ENCODE data around the gene SAPCD2. TPM values are rescaled to one million over a fixed set of nuclear protein-coding genes. Genes with fewer than 3 reads are reported as not detected.

SAPCD2 gene
- total RNA-seq, 1 donor from 2014 or later: 13.5 TPM

GRCh38 chr9:137053944-137054931, 16.1 kb downstream of the SAPCD2 start, which contains the start of gene ENTPD2:
TSS of gene ENTPD2 (minus strand) at chr9:137054061. CDS start at chr9:137053997, 64 bp downstream.
- Mint-ChIP-seq H3K27ac (ENCODE audit: unreplicated experiment) (no peak within 1 kb of the TSS), H3K36me3 (ENCODE audit: unreplicated experiment) (no peaks in the 10 kb centered on the region), H3K4me1 (ENCODE audit: low read depth, unreplicated experiment) (peaks cover 2% of the 10 kb centered on the region), H3K4me3 (ENCODE audit: unreplicated experiment) (no peak within 1 kb of the TSS), H3K9me3 (ENCODE audit: unreplicated experiment) (peaks cover 4% of the 10 kb centered on the region), H3K27me3 (ENCODE audit: unreplicated experiment) (peaks cover 13% of the 10 kb centered on the region)
- no peak for TF ChIP-seq CTCF (IDR thresholded peaks at IDR 0.05; ENCODE audit: partially characterized antibody, unreplicated experiment)
- DNase-seq: no peak

GRCh38 chr9:137052998-137053943, 17.1 kb downstream of the SAPCD2 start:
- Mint-ChIP-seq H3K27me3 (ENCODE audit: unreplicated experiment) (peaks cover 15% of the 10 kb centered on the region), H3K4me1 (ENCODE audit: low read depth, unreplicated experiment) (peaks cover 2% of the 10 kb centered on the region), H3K27ac (ENCODE audit: unreplicated experiment) (no peak overlapping the region), H3K9me3 (ENCODE audit: unreplicated experiment) (peaks cover 4% of the 10 kb centered on the region), H3K36me3 (ENCODE audit: unreplicated experiment) (no peaks in the 10 kb centered on the region), H3K4me3 (ENCODE audit: unreplicated experiment) (no peak overlapping the region)
- no peak for TF ChIP-seq CTCF (IDR thresholded peaks at IDR 0.05; ENCODE audit: partially characterized antibody, unreplicated experiment)
- no peak for DNase-seq

GRCh38 chr9:137052293-137052692, 18.1 kb downstream of the SAPCD2 start:
- H3K27me3 Mint-ChIP-seq (ENCODE audit: unreplicated experiment): peaks cover 9% of the 10 kb centered on the region
- H3K9me3 Mint-ChIP-seq (ENCODE audit: unreplicated experiment): no peaks in the 10 kb centered on the region
- no peak for DNase-seq
- H3K4me1 Mint-ChIP-seq (ENCODE audit: low read depth, unreplicated experiment): peaks cover 2% of the 10 kb centered on the region
- TF ChIP-seq CTCF (IDR thresholded peaks at IDR 0.05; ENCODE audit: partially characterized antibody, unreplicated experiment): no peak
- no peak overlapping the region for H3K27ac Mint-ChIP-seq (ENCODE audit: unreplicated experiment)
- H3K4me3 Mint-ChIP-seq (ENCODE audit: unreplicated experiment): no peak overlapping the region
- no peaks in the 10 kb centered on the region for H3K36me3 Mint-ChIP-seq (ENCODE audit: unreplicated experiment)

- H3K36me3 Mint-ChIP-seq (ENCODE audit: unreplicated experiment): no peaks in the 10 kb centered on the region
- H3K9me3 Mint-ChIP-seq (ENCODE audit: unreplicated experiment): no peaks in the 10 kb centered on the region
- H3K27me3 Mint-ChIP-seq (ENCODE audit: unreplicated experiment): peaks cover 8% of the 10 kb centered on the region
- DNase-seq: no peak
- H3K4me1 Mint-ChIP-seq (ENCODE audit: low read depth, unreplicated experiment): no peaks in the 10 kb centered on the region
- no peak overlapping the region for H3K4me3 Mint-ChIP-seq (ENCODE audit: unreplicated experiment)
- no peak for TF ChIP-seq CTCF (IDR thresholded peaks at IDR 0.05; ENCODE audit: partially characterized antibody, unreplicated experiment)
- H3K27ac Mint-ChIP-seq (ENCODE audit: unreplicated experiment): no peak overlapping the region
These were observed 19.1 kb downstream of the SAPCD2 start for GRCh38 chr9:137051145-137051724.

Data from glutamatergic neuron (in vitro differentiated cells).